GM10847 (cell line): Measurements from ENCODE around the gene MRM2.

Experiments used
- POLR2A ChIP-seq: IDR thresholded peaks from 2 replicates; pipeline ENCODE4 v1.6.1; 2011; ENCODE audit not compliant: insufficient read length; ENCODE audit errors: extremely low read depth

The MRM2 gene

DNA sequence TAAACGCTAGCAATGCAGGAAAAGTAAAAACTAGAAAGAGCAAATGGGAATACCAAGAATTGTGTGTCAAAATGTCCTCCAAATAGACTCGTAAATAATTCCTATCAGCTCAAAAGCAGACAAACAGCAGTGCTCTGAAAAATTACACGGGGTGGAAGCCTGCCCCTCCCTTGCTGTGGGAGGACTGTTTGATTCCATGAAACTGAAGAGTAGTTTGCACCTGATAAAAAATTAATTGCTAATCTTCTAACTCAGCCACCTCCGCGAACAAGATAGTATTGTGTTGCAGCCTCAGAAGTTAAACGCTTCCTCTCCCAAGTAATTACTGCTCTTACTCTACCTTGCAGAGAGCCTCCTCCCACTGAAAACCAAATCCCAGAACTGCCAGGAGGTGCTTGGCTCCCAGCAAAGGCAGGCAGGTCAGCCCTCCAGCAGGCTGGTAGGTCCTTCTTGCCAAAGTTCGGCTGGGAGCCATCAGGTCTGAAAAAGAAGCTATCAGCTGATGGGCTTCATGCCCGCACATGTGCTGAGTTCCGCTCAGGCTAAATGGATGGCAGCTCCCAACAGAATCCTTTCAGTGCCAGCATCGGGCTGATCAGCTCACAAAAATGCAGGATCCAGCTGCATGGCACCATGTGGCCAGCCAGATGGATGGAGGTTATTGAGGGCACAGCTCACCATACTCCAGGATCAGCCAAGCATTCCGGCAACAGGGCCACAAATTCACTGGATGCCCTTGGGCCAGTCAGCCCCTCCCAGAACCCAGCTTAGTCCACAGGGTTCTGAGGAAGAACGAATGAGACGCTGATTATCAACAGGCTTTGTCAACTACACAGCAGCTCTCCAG, 46.4 kb downstream of the MRM2 start:
- TF ChIP-seq POLR2A, result no peak

- TF ChIP-seq POLR2A, result no peak
Observed at GRCh38 chr7:2193575-2194305, 48.3 kb downstream of the MRM2 start.

DNA sequence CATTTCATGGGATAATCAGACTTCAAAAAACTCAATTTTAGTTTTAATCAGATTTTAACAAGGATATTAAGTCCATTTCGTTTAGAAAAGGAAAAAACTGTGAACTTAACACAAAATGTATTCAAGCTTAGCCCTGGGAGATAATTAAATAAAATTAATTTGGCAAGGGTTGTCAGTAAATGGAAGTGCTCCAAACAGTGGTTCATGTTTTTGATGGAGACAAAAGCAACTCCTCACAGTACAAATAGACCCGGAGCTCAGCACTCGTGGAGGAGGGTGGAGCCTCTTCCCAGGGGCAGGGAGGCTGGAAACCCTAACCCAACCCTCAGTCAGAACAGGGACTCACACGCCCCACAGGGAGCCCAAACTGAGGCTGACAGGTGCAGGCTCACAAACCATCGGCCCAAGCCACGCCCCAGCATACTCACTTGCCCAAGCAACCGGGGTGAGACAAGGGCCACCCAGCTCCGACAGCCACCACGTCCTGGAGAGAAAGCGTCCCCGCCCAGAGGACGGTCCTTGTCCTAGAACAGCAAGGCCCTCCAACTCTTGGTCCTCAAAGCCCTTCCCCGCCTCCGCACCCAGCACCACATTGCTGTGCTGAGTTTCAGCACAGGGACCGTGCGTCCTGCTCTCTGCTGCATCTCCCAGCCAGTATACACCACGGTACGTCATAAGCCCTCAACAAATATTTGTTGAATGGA, 49.0 kb downstream of the MRM2 start:
- no peak for TF ChIP-seq POLR2A

GRCh38 chr7:2191016-2191415, 51.0 kb downstream of the MRM2 start:
- TF ChIP-seq POLR2A, result no peak

DNA sequence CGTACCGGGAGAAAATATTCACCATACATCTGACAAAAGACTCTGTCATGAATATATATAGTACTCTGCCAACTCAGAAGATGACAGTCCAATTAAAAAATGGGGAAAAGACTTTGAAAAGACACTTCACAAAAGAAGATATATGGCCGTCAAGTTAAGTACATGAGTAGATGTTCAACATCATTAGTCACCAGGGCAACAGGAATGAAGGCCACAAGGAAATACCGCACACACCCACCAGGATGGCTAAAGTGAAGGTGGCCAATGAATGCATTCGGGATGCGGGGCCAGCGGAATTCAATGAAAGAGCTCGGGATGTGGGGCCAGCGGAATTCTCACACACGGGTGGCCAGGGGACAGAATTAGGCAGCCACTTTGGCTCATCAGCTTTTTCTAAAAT, 51.5 kb downstream of the MRM2 start:
- TF ChIP-seq POLR2A, result no peak

- TF ChIP-seq POLR2A, result no peak
Observed at GRCh38 chr7:2186166-2186565, 55.8 kb downstream of the MRM2 start.

DNA sequence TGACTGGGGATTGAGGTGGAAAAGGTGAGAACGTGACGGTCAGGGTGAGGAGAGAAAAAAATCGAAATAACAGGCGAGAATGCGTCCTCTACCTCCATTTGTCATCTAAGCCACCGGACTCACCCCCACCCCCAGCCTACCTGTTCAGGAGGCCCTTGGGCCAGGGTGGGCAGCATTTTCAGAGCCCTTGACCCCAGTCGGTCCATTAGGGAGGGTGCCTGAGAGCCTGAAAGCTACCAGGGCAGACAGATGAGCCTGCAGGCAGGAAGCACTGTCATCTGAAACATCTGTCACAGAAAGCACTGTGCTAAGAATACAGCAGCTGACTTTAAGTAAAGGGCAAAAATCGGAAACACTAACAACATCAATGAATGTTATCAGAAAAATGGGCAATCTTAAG, 56.3 kb downstream of the MRM2 start:
- TF ChIP-seq POLR2A, result no peak
